Upper lobe of left lung (tissue), 4 donors: Measurements from ENCODE around the gene FBXL13.

Experiments
- EP300 ChIP-seq, 4 donors: sonication (generic); formaldehyde crosslinking; IDR thresholded peaks; one replicate each; pipeline ENCODE4 v1.5.1; 2017; ENCODE audit warnings: antibody characterized with exemption in 4 of 4, control low read depth in 2 of 4
- TF ChIP-seq, protein P1 (sequence below), 6 experiments: fragments of 450-650 bp in 4 of 6; fragments of 200-600 bp in 2 of 6; sonication (generic) in 2 of 6; IDR thresholded peaks; one replicate each; pipeline ENCODE4 v1.5.1; 2016 to 2019; ENCODE audit warnings: antibody characterized with exemption in 6 of 6

DNA sequence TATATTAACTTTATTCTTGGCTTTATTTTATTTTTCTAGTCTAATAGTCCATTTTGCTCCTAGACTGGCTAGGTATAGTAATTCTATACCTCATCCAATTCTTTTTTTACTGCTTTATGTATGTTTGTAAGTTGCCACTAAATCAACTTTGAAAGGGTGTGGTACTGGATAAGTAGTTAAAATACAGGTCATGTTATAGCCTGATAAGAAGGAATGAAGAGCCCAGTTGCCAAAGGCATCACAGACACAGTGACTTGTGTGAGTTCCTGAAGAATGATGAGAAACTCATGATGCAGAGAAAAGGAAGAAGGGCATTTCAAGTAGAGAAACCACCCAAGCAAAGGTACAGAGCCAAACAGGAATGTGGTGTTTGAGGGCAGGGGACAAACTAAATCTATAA lies 47.0 kb upstream of the FBXL13 start:
- TF ChIP-seq, protein P1, sequence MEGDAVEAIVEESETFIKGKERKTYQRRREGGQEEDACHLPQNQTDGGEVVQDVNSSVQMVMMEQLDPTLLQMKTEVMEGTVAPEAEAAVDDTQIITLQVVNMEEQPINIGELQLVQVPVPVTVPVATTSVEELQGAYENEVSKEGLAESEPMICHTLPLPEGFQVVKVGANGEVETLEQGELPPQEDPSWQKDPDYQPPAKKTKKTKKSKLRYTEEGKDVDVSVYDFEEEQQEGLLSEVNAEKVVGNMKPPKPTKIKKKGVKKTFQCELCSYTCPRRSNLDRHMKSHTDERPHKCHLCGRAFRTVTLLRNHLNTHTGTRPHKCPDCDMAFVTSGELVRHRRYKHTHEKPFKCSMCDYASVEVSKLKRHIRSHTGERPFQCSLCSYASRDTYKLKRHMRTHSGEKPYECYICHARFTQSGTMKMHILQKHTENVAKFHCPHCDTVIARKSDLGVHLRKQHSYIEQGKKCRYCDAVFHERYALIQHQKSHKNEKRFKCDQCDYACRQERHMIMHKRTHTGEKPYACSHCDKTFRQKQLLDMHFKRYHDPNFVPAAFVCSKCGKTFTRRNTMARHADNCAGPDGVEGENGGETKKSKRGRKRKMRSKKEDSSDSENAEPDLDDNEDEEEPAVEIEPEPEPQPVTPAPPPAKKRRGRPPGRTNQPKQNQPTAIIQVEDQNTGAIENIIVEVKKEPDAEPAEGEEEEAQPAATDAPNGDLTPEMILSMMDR (IDR thresholded peaks at IDR 0.05) = no peak
- no peak for TF ChIP-seq EP300 (IDR thresholded peaks at IDR 0.05)
